Measurements from ENCODE around the gene CNIH4.

CNIH4 gene

DNA sequence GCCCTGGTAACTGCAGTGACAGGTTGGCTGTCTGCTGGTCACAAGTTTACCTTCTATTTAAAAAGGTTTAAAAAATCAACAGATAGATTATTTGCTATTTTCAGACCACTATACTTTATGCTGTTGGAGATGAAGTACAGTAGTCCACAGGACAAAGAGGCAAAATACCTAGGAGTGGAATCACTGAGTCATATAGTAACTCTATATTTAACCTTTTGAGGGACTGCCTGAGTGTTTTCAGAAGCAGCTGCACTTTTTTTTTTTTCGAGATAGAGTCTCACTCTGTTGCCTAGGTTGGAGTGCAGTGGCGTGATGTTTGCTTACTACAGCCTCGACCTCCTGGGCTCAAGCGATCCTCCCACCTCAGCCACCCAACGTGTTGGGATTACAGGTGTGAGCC, 11.7 kb downstream of the CNIH4 start:
- Histone ChIP-seq H2BK15ac (replicated peaks; ENCODE audit: low read depth) (no peak overlapping the region), H3K4me2 (ENCODE audit: low read length) (no peak overlapping the region), H3K4me3 (ENCODE audit: low read length) (no peak overlapping the region), H3K27ac (ENCODE audit: low read depth, low read length) (no peak overlapping the region), H3K79me1 (ENCODE audit: low read length) (peaks cover 7% of the 10 kb centered on the region), H3K56ac (ENCODE audit: low read length) (no peak overlapping the region), H3K79me2 (ENCODE audit: control insufficient read depth, insufficient read depth, low read length) (peaks cover 6% of the 10 kb centered on the region), H3K4ac (ENCODE audit: low read depth, low read length) (no peak overlapping the region), H4K5ac (ENCODE audit: low read length) (no peak overlapping the region), H4K8ac (ENCODE audit: low read depth, low read length) (no peak overlapping the region), H3K4me1 (ENCODE audit: control insufficient read depth, low read depth, low read length) (no peaks in the 10 kb centered on the region), H2BK5ac (ENCODE audit: low read length) (no peak overlapping the region), H3K23ac (ENCODE audit: low read length) (no peak overlapping the region), H3K27me3 (ENCODE audit: insufficient read depth, low read length, poor library complexity) (no peaks in the 10 kb centered on the region), H2AK5ac (ENCODE audit: low read length) (no peak overlapping the region), H3K18ac (ENCODE audit: low read length) (no peak overlapping the region), H2BK120ac (ENCODE audit: low read depth, low read length) (no peak overlapping the region), H3K36me3 (ENCODE audit: control insufficient read depth, insufficient read depth, low read length) (peaks cover 3% of the 10 kb centered on the region), H3K9ac (ENCODE audit: low read length) (no peak overlapping the region)
- no peak for DNase-seq
- no CpG with 5 or more reads among the region's 5 CpGs for WGBS (ENCODE audit: extremely low coverage, insufficient coverage, low lambda C conversion rate)

DNA sequence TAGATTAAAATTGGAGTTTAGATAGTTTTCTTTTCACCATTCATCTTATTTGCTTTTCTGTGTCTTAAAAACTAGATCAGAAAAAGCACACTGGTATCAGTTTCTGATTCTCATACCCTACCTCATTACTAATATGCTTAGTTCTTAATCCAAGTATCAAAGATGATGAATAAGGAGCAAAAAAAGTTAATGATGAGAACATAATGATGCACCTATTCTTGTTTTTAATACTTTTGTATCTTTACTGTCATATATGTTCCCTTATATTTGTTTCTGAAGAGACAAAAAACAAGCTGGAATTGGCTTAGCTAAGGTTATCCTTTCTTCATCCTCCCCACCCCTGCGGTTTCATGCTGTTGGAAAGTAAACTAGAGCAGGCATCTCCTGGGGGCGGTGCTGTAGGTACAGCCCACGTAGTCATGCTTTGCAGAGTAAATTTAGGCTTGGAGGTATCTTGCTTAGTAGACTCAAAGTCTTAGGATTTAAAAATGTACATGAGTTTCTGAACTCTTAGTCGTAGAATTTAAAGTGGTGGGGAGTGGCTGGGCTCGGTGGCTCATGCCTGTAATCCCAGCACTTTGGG, 16.4 kb downstream of the CNIH4 start:
- no peak overlapping the region for H2BK15ac ChIP-seq (replicated peaks; ENCODE audit: low read depth)
- no CpG with 5 or more reads among the region's 5 CpGs for WGBS (ENCODE audit: extremely low coverage, insufficient coverage, low lambda C conversion rate)
- no peak overlapping the region for H3K4me3 ChIP-seq (ENCODE audit: low read length)
- no peak overlapping the region for H3K18ac ChIP-seq (ENCODE audit: low read length)
- no peak overlapping the region for H3K27ac ChIP-seq (ENCODE audit: low read depth, low read length)
- H3K56ac ChIP-seq (ENCODE audit: low read length) = no peak overlapping the region
- no peak overlapping the region for H2BK120ac ChIP-seq (ENCODE audit: low read depth, low read length)
- H3K36me3 ChIP-seq (ENCODE audit: control insufficient read depth, insufficient read depth, low read length) = peaks cover 7% of the 10 kb centered on the region
- no peaks in the 10 kb centered on the region for H3K79me2 ChIP-seq (ENCODE audit: control insufficient read depth, insufficient read depth, low read length)
- no peak overlapping the region for H4K5ac ChIP-seq (ENCODE audit: low read length)
- no peak overlapping the region for H3K4ac ChIP-seq (ENCODE audit: low read depth, low read length)
- H2AK5ac ChIP-seq (ENCODE audit: low read length) = no peak overlapping the region
- no peak overlapping the region for H3K9ac ChIP-seq (ENCODE audit: low read length)
- DNase-seq = no peak
- no peak overlapping the region for H4K8ac ChIP-seq (ENCODE audit: low read depth, low read length)
- H3K27me3 ChIP-seq (ENCODE audit: insufficient read depth, low read length, poor library complexity) = no peaks in the 10 kb centered on the region
- H3K4me1 ChIP-seq (ENCODE audit: control insufficient read depth, low read depth, low read length) = no peaks in the 10 kb centered on the region
- H3K23ac ChIP-seq (ENCODE audit: low read length) = no peak overlapping the region
- no peak overlapping the region for H3K4me2 ChIP-seq (ENCODE audit: low read length)
- H2BK5ac ChIP-seq (ENCODE audit: low read length) = no peak overlapping the region
- H3K79me1 ChIP-seq (ENCODE audit: low read length) = peaks cover 1% of the 10 kb centered on the region

DNA sequence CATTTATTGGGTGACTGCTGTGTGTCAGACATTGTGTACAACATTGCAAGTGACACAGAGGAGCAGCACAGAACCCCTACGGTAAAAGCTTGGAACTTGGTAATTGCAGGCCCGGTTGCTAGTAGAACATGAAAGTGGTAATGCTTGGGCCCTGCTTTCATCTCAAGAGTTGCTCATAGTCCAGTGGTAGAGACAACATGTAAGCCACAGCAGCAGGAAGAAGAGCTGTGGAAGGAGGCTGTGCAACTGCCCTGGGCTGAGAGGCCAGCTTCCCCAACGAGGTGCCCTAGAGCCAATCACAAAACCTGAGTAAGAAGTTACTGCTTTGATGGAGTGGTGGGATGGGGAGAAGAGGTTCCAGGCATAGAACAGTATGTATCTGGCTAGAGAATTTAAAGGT, 18.4 kb downstream of the CNIH4 start:
- Histone ChIP-seq H3K27ac (ENCODE audit: low read depth, low read length) (no peak overlapping the region), H3K36me3 (ENCODE audit: control insufficient read depth, insufficient read depth, low read length) (peaks cover 7% of the 10 kb centered on the region), H2BK15ac (replicated peaks; ENCODE audit: low read depth) (no peak overlapping the region), H3K79me2 (ENCODE audit: control insufficient read depth, insufficient read depth, low read length) (no peaks in the 10 kb centered on the region), H3K23ac (ENCODE audit: low read length) (no peak overlapping the region), H3K4me2 (ENCODE audit: low read length) (no peak overlapping the region), H4K8ac (ENCODE audit: low read depth, low read length) (no peak overlapping the region), H4K5ac (ENCODE audit: low read length) (no peak overlapping the region), H3K27me3 (ENCODE audit: insufficient read depth, low read length, poor library complexity) (no peaks in the 10 kb centered on the region), H3K4ac (ENCODE audit: low read depth, low read length) (no peak overlapping the region), H3K18ac (ENCODE audit: low read length) (no peak overlapping the region), H3K79me1 (ENCODE audit: low read length) (peaks cover 1% of the 10 kb centered on the region), H3K56ac (ENCODE audit: low read length) (no peak overlapping the region), H2BK5ac (ENCODE audit: low read length) (no peak overlapping the region), H3K4me3 (ENCODE audit: low read length) (no peak overlapping the region), H2BK120ac (ENCODE audit: low read depth, low read length) (no peak overlapping the region), H2AK5ac (ENCODE audit: low read length) (no peak overlapping the region), H3K4me1 (ENCODE audit: control insufficient read depth, low read depth, low read length) (no peaks in the 10 kb centered on the region), H3K9ac (ENCODE audit: low read length) (no peak overlapping the region)
- no CpG with 5 or more reads among the region's 3 CpGs for WGBS (ENCODE audit: extremely low coverage, insufficient coverage, low lambda C conversion rate)
- no peak for DNase-seq

DNA sequence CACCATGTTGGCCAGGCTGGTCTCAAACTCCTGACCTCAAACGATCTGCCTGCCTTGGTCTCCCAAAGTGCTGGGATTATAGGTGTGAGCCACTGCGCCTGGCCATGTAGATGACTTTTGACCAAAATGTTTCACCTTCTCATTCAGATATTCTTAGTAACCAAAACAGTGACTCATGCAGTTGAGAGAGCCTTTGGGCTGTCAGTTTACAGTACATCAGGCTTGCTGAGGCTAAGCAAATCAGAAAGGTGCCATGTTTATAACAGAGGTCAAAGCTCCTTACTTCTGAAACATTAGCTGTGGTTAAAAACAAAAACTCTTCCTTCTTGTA, 21.0 kb downstream of the CNIH4 start:
- Histone ChIP-seq H2BK15ac (replicated peaks; ENCODE audit: low read depth) (no peak overlapping the region), H3K18ac (ENCODE audit: low read length) (no peak overlapping the region), H3K4me1 (ENCODE audit: control insufficient read depth, low read depth, low read length) (no peaks in the 10 kb centered on the region), H2AK5ac (ENCODE audit: low read length) (no peak overlapping the region), H3K27me3 (ENCODE audit: insufficient read depth, low read length, poor library complexity) (no peaks in the 10 kb centered on the region), H3K27ac (ENCODE audit: low read depth, low read length) (no peak overlapping the region), H4K5ac (ENCODE audit: low read length) (no peak overlapping the region), H3K9ac (ENCODE audit: low read length) (no peak overlapping the region), H4K8ac (ENCODE audit: low read depth, low read length) (no peak overlapping the region), H2BK120ac (ENCODE audit: low read depth, low read length) (no peak overlapping the region), H2BK5ac (ENCODE audit: low read length) (no peak overlapping the region), H3K79me1 (ENCODE audit: low read length) (no peaks in the 10 kb centered on the region), H3K4me3 (ENCODE audit: low read length) (no peak overlapping the region), H3K4ac (ENCODE audit: low read depth, low read length) (no peak overlapping the region), H3K23ac (ENCODE audit: low read length) (no peak overlapping the region), H3K79me2 (ENCODE audit: control insufficient read depth, insufficient read depth, low read length) (no peaks in the 10 kb centered on the region), H3K4me2 (ENCODE audit: low read length) (no peak overlapping the region), H3K56ac (ENCODE audit: low read length) (no peak overlapping the region), H3K36me3 (ENCODE audit: control insufficient read depth, insufficient read depth, low read length) (peaks cover 4% of the 10 kb centered on the region)
- no peak for DNase-seq
- WGBS (ENCODE audit: extremely low coverage, insufficient coverage, low lambda C conversion rate) = no CpG with 5 or more reads among the region's 2 CpGs

DNA sequence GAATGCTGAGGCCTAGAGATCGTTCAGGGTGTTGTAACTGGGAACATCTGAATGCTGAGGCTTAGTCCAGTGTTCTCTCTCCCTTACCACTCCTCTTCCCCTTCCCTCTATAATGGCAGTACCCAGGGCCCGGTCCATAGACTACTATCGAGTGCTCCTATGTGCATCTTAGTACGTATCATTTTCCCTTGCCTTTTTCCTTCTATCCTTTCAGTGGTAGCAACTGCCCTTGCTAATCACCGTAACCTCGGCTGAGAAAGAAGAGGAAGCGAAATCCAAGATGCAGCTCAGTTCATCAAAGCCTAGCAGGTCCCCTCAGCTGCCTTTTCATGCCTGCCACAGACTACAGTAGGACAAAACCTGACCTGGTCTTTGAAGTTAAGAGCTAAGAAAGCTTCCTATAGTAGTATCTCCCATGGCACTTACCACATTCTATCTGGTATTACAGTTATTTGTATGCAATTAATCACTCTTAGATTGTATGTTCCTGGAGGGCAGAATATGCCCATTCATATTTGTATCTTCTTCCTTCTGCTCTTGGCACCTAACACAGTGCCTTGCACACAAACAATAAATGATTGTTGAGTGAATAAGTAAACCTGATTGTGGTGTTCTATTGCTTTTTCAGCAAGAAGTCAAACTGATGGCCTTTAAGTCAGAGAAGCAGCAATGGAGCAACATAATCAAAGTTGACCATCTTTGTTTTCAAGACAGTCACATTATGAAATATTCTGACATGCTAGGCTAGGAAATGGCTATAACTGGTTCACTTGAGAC, 22.4 kb downstream of the CNIH4 start:
- WGBS (ENCODE audit: extremely low coverage, insufficient coverage, low lambda C conversion rate) = no CpG with 5 or more reads among the region's 7 CpGs
- Histone ChIP-seq H3K4ac (ENCODE audit: low read depth, low read length) (no peak overlapping the region), H3K79me1 (ENCODE audit: low read length) (no peaks in the 10 kb centered on the region), H2AK5ac (ENCODE audit: low read length) (no peak overlapping the region), H3K56ac (ENCODE audit: low read length) (no peak overlapping the region), H3K9ac (ENCODE audit: low read length) (no peak overlapping the region), H3K18ac (ENCODE audit: low read length) (no peak overlapping the region), H3K4me3 (ENCODE audit: low read length) (no peak overlapping the region), H3K27me3 (ENCODE audit: insufficient read depth, low read length, poor library complexity) (no peaks in the 10 kb centered on the region), H3K79me2 (ENCODE audit: control insufficient read depth, insufficient read depth, low read length) (no peaks in the 10 kb centered on the region), H3K4me2 (ENCODE audit: low read length) (no peak overlapping the region), H2BK5ac (ENCODE audit: low read length) (no peak overlapping the region), H2BK120ac (ENCODE audit: low read depth, low read length) (no peak overlapping the region), H3K4me1 (ENCODE audit: control insufficient read depth, low read depth, low read length) (no peaks in the 10 kb centered on the region), H2BK15ac (replicated peaks; ENCODE audit: low read depth) (no peak overlapping the region), H3K27ac (ENCODE audit: low read depth, low read length) (no peak overlapping the region), H3K36me3 (ENCODE audit: control insufficient read depth, insufficient read depth, low read length) (peaks cover 4% of the 10 kb centered on the region), H4K8ac (ENCODE audit: low read depth, low read length) (no peak overlapping the region), H4K5ac (ENCODE audit: low read length) (no peak overlapping the region), H3K23ac (ENCODE audit: low read length) (no peak overlapping the region)
- no peak for DNase-seq

DNA sequence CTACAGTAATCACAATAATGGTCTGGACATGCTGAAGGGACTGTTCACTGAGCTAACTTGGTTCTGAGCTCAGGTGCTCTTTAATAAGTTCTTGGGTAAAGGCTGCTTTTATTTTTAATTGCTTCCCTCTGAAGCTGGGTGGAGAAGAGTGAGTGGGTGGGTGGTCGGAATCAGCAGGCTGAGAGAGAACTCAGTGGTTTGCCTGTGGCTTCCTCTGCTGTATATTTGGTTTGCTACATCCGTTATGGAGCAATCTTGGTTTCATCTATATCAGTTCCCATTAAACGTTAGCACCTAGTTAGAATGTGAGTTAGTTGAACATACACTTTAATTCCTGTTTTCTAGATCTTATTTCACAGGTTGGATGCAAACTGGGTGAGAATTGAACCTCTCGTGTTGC, 23.3 kb downstream of the CNIH4 start:
- DNase-seq = no peak
- H3K18ac ChIP-seq (ENCODE audit: low read length) = no peak overlapping the region
- H3K36me3 ChIP-seq (ENCODE audit: control insufficient read depth, insufficient read depth, low read length) = peaks cover 4% of the 10 kb centered on the region
- H2BK120ac ChIP-seq (ENCODE audit: low read depth, low read length) = no peak overlapping the region
- no peak overlapping the region for H3K4ac ChIP-seq (ENCODE audit: low read depth, low read length)
- no peak overlapping the region for H2BK15ac ChIP-seq (replicated peaks; ENCODE audit: low read depth)
- no peaks in the 10 kb centered on the region for H3K27me3 ChIP-seq (ENCODE audit: insufficient read depth, low read length, poor library complexity)
- no peaks in the 10 kb centered on the region for H3K79me1 ChIP-seq (ENCODE audit: low read length)
- WGBS (ENCODE audit: extremely low coverage, insufficient coverage, low lambda C conversion rate) = no CpG with 5 or more reads among the region's 4 CpGs
- no peak overlapping the region for H3K27ac ChIP-seq (ENCODE audit: low read depth, low read length)
- no peak overlapping the region for H3K4me3 ChIP-seq (ENCODE audit: low read length)
- no peaks in the 10 kb centered on the region for H3K4me1 ChIP-seq (ENCODE audit: control insufficient read depth, low read depth, low read length)
- no peak overlapping the region for H4K8ac ChIP-seq (ENCODE audit: low read depth, low read length)
- H3K4me2 ChIP-seq (ENCODE audit: low read length) = no peak overlapping the region
- no peak overlapping the region for H2AK5ac ChIP-seq (ENCODE audit: low read length)
- H3K9ac ChIP-seq (ENCODE audit: low read length) = no peak overlapping the region
- H3K56ac ChIP-seq (ENCODE audit: low read length) = no peak overlapping the region
- no peak overlapping the region for H4K5ac ChIP-seq (ENCODE audit: low read length)
- H3K23ac ChIP-seq (ENCODE audit: low read length) = no peak overlapping the region
- no peak overlapping the region for H2BK5ac ChIP-seq (ENCODE audit: low read length)
- H3K79me2 ChIP-seq (ENCODE audit: control insufficient read depth, insufficient read depth, low read length) = no peaks in the 10 kb centered on the region

Data from mesendoderm (in vitro differentiated cells).